ENCODE measurements around the gene ARRDC2. TPM values are rescaled to one million over a fixed set of nuclear protein-coding genes. Genes with fewer than 3 reads are reported as not detected.
"Not testable (repeated sequence)": the region's sequence is repeated elsewhere in the genome, so short reads cannot be mapped to it uniquely, and the experiment has no call there.

The ARRDC2 gene
- 10.3 and 15.5 TPM in 2 replicates for total RNA-seq

- DNase-seq (ENCODE audit: low read depth, low spot score) = no peak
Observed at GRCh38 chr19:18007917-18008673, at the start of gene ARRDC2. ARRDC2 (plus strand) TSS chr19:18008170; CDS start chr19:18008311, 141 bp downstream.

GRCh38 chr19:17963936-17964691 lies 43.9 kb upstream of the ARRDC2 start:
- no peak for DNase-seq (ENCODE audit: low read depth, low spot score)

GRCh38 chr19:17965370-17966128 lies 42.4 kb upstream of the ARRDC2 start:
- no peak for DNase-seq (ENCODE audit: low read depth, low spot score)

GRCh38 chr19:17966129-17966483 lies 41.9 kb upstream of the ARRDC2 start:
- no peak for DNase-seq (ENCODE audit: low read depth, low spot score)

- DNase-seq (ENCODE audit: low read depth, low spot score) = no peak
Observed at GRCh38 chr19:17966550-17967256, 41.3 kb upstream of the ARRDC2 start, which contains the start of gene KCNN1. KCNN1 (plus strand) TSS chr19:17967107; CDS start chr19:17973889, 6,782 bp downstream.

- no peak for DNase-seq (ENCODE audit: low read depth, low spot score)
Observed at GRCh38 chr19:17967257-17968051, 40.5 kb upstream of the ARRDC2 start.

GRCh38 chr19:17968362-17968761 lies 39.6 kb upstream of the ARRDC2 start:
- DNase-seq (ENCODE audit: low read depth, low spot score) = no peak

- DNase-seq (ENCODE audit: low read depth, low spot score) = no peak
Observed at GRCh38 chr19:17969096-17969792, 38.7 kb upstream of the ARRDC2 start.

- DNase-seq (ENCODE audit: low read depth, low spot score) = no peak
Observed at GRCh38 chr19:17972230-17972629, 35.7 kb upstream of the ARRDC2 start.

GRCh38 chr19:17973759-17974158 lies 34.2 kb upstream of the ARRDC2 start:
- DNase-seq (ENCODE audit: low read depth, low spot score) = no peak

GRCh38 chr19:17974551-17974950 lies 33.4 kb upstream of the ARRDC2 start:
- no peak for DNase-seq (ENCODE audit: low read depth, low spot score)

GRCh38 chr19:17975032-17975431 lies 32.9 kb upstream of the ARRDC2 start:
- no peak for DNase-seq (ENCODE audit: low read depth, low spot score)

- no peak for DNase-seq (ENCODE audit: low read depth, low spot score)
Observed at GRCh38 chr19:17977021-17977420, 30.9 kb upstream of the ARRDC2 start.

GRCh38 chr19:17977488-17977887 lies 30.5 kb upstream of the ARRDC2 start:
- no peak for DNase-seq (ENCODE audit: low read depth, low spot score)

GRCh38 chr19:17981611-17982010 lies 26.4 kb upstream of the ARRDC2 start:
- no peak for DNase-seq (ENCODE audit: low read depth, low spot score)

- DNase-seq (ENCODE audit: low read depth, low spot score) = no peak
Observed at GRCh38 chr19:17982430-17982829, 25.5 kb upstream of the ARRDC2 start.

- no peak for DNase-seq (ENCODE audit: low read depth, low spot score)
Observed at GRCh38 chr19:17985037-17985818, 22.7 kb upstream of the ARRDC2 start.

GRCh38 chr19:17986569-17986968 lies 21.4 kb upstream of the ARRDC2 start:
- DNase-seq (ENCODE audit: low read depth, low spot score) = not testable (repeated sequence)

GRCh38 chr19:17988161-17988560 lies 19.8 kb upstream of the ARRDC2 start:
- no peak for DNase-seq (ENCODE audit: low read depth, low spot score)

All from pulmonary artery endothelial cell (primary cell).